GM23338 (cell line): Measurements from ENCODE around the gene CRY1. TPM values are rescaled to one million over a fixed set of nuclear protein-coding genes. Genes with fewer than 3 reads are reported as not detected.

ENCODE experiments used
- CREB1 ChIP-seq: fragments of 250-450 bp; sonication (Bioruptor Pico); IDR thresholded peaks from 2 replicates; pipeline ENCODE4 v1.5.0; 2020; ENCODE audit warnings: low read depth, mild to moderate bottlenecking, moderate library complexity
- EZH2 ChIP-seq: fragments of 200-600 bp; sonication (generic); IDR thresholded peaks from one replicate; pipeline ENCODE4 v1.8.0; 2017; ENCODE audit warnings: antibody characterized with exemption, mild to moderate bottlenecking, low read depth; ENCODE audit not compliant: unreplicated experiment
- EZH2phosphoT487 ChIP-seq: fragments of 200-600 bp; sonication (generic); IDR thresholded peaks from one replicate; pipeline ENCODE4 v1.8.1; 2018; ENCODE audit warnings: antibody characterized with exemption; ENCODE audit not compliant: unreplicated experiment
- JUNB ChIP-seq: IDR thresholded peaks from one replicate; pipeline ENCODE4 v1.6.1; 2016; ENCODE audit warnings: antibody characterized with exemption; ENCODE audit not compliant: unreplicated experiment
- NANOG ChIP-seq: IDR thresholded peaks from 2 replicates; pipeline ENCODE4 v1.6.1; 2016; ENCODE audit warnings: antibody characterized with exemption, borderline replicate concordance
- POLR2AphosphoS5 ChIP-seq: IDR thresholded peaks from 2 replicates; pipeline ENCODE4 v1.6.1; 2016; ENCODE audit warnings: antibody characterized with exemption, low read depth
- STAT1 ChIP-seq: IDR thresholded peaks from one replicate; pipeline ENCODE4 v1.6.1; 2016; ENCODE audit warnings: antibody characterized with exemption; ENCODE audit not compliant: unreplicated experiment
- ZNF114 ChIP-seq: fragments of 250-450 bp; sonication (Bioruptor Pico); IDR thresholded peaks from 2 replicates; pipeline ENCODE4 v1.5.0; 2020; ENCODE audit warnings: mild to moderate bottlenecking, moderate library complexity
- polyA plus RNA-seq: library from polyadenylated mRNA; unstranded; fragments of >200 nt; fragmentation: Nextera tagmentation; extraction: Ambion mirVana; gene quantifications from 2 replicates; pipeline ENCODE4 v1.2.1, GENCODE V29; 2016
- total RNA-seq: library from RNA; depleted of rRNA; stranded (reverse); fragments of >200 nt; shearing (Covaris generic); gene quantifications from 2 replicates; pipeline ENCODE4 v1.2.3, GENCODE V29; 2014
- TF ChIP-seq, protein P1 (sequence below): fragments of 250-450 bp; sonication (Bioruptor Pico); IDR thresholded peaks from 2 replicates; pipeline ENCODE4 v1.5.0; 2020; ENCODE audit warnings: mild to moderate bottlenecking, moderate library complexity
- TF ChIP-seq, protein P2 (sequence below): IDR thresholded peaks from 2 replicates; pipeline ENCODE4 v1.6.1; 2016; ENCODE audit warnings: antibody characterized with exemption
- TF ChIP-seq, protein P3 (sequence below), 2 experiments: fragments of 200-600 bp in 1 of 2; sonication (generic) in 1 of 2; conservative IDR thresholded peaks; 2 replicates each; pipeline versions ENCODE4 v1.5.1 to v1.6.1; 2016 to 2017; ENCODE audit warnings: antibody characterized with exemption in 2 of 2, low read depth in 2 of 2, mild to moderate bottlenecking in 2 of 2, moderate library complexity in 1 of 2

The CRY1 gene
- total and polyA plus RNA-seq, 2 experiments from 2014 or later, result 27.7 to 28.2 TPM

DNA sequence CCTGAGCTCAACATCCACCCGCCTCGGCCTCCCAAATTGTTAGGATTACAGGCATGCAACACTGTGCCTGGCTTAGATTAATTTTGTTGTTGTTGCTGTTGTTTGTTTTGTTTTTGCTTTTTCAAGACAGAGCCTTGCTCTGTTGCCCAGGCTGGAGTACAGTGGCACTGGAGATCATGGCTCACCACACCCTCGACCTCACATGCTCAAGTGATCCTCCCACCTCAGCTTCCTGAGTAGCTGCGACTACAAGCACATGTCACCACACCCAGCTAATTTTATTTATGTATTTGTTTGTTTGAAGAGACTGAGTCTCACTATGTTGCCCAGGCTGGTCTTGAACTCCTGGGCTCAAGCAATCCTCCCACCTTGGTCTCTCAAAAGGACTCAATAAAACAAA is 26.7 kb downstream of the CRY1 start (continued):
- TF ChIP-seq, protein P1, sequence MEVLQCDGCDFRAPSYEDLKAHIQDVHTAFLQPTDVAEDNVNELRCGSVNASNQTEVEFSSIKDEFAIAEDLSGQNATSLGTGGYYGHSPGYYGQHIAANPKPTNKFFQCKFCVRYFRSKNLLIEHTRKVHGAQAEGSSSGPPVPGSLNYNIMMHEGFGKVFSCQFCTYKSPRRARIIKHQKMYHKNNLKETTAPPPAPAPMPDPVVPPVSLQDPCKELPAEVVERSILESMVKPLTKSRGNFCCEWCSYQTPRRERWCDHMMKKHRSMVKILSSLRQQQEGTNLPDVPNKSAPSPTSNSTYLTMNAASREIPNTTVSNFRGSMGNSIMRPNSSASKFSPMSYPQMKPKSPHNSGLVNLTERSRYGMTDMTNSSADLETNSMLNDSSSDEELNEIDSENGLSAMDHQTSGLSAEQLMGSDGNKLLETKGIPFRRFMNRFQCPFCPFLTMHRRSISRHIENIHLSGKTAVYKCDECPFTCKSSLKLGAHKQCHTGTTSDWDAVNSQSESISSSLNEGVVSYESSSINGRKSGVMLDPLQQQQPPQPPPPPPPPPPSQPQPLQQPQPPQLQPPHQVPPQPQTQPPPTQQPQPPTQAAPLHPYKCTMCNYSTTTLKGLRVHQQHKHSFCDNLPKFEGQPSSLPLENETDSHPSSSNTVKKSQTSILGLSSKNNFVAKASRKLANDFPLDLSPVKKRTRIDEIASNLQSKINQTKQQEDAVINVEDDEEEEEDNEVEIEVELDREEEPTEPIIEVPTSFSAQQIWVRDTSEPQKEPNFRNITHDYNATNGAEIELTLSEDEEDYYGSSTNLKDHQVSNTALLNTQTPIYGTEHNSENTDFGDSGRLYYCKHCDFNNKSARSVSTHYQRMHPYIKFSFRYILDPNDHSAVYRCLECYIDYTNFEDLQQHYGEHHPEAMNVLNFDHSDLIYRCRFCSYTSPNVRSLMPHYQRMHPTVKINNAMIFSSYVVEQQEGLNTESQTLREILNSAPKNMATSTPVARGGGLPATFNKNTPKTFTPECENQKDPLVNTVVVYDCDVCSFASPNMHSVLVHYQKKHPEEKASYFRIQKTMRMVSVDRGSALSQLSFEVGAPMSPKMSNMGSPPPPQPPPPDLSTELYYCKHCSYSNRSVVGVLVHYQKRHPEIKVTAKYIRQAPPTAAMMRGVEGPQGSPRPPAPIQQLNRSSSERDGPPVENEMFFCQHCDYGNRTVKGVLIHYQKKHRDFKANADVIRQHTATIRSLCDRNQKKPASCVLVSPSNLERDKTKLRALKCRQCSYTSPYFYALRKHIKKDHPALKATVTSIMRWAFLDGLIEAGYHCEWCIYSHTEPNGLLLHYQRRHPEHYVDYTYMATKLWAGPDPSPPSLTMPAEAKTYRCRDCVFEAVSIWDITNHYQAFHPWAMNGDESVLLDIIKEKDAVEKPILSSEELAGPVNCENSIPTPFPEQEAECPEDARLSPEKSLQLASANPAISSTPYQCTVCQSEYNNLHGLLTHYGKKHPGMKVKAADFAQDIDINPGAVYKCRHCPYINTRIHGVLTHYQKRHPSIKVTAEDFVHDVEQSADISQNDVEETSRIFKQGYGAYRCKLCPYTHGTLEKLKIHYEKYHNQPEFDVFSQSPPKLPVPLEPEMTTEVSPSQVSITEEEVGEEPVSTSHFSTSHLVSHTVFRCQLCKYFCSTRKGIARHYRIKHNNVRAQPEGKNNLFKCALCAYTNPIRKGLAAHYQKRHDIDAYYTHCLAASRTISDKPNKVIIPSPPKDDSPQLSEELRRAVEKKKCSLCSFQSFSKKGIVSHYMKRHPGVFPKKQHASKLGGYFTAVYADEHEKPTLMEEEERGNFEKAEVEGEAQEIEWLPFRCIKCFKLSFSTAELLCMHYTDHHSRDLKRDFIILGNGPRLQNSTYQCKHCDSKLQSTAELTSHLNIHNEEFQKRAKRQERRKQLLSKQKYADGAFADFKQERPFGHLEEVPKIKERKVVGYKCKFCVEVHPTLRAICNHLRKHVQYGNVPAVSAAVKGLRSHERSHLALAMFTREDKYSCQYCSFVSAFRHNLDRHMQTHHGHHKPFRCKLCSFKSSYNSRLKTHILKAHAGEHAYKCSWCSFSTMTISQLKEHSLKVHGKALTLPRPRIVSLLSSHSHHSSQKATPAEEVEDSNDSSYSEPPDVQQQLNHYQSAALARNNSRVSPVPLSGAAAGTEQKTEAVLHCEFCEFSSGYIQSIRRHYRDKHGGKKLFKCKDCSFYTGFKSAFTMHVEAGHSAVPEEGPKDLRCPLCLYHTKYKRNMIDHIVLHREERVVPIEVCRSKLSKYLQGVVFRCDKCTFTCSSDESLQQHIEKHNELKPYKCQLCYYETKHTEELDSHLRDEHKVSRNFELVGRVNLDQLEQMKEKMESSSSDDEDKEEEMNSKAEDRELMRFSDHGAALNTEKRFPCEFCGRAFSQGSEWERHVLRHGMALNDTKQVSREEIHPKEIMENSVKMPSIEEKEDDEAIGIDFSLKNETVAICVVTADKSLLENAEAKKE (CRISPR knock-in tag), result no peak
- TF ChIP-seq, protein P2, sequence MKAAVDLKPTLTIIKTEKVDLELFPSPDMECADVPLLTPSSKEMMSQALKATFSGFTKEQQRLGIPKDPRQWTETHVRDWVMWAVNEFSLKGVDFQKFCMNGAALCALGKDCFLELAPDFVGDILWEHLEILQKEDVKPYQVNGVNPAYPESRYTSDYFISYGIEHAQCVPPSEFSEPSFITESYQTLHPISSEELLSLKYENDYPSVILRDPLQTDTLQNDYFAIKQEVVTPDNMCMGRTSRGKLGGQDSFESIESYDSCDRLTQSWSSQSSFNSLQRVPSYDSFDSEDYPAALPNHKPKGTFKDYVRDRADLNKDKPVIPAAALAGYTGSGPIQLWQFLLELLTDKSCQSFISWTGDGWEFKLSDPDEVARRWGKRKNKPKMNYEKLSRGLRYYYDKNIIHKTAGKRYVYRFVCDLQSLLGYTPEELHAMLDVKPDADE, result no peak
- TF ChIP-seq JUNB, result no peak
- no peak for TF ChIP-seq EZH2phosphoT487
- TF ChIP-seq, protein P3, sequence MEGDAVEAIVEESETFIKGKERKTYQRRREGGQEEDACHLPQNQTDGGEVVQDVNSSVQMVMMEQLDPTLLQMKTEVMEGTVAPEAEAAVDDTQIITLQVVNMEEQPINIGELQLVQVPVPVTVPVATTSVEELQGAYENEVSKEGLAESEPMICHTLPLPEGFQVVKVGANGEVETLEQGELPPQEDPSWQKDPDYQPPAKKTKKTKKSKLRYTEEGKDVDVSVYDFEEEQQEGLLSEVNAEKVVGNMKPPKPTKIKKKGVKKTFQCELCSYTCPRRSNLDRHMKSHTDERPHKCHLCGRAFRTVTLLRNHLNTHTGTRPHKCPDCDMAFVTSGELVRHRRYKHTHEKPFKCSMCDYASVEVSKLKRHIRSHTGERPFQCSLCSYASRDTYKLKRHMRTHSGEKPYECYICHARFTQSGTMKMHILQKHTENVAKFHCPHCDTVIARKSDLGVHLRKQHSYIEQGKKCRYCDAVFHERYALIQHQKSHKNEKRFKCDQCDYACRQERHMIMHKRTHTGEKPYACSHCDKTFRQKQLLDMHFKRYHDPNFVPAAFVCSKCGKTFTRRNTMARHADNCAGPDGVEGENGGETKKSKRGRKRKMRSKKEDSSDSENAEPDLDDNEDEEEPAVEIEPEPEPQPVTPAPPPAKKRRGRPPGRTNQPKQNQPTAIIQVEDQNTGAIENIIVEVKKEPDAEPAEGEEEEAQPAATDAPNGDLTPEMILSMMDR (conservative IDR thresholded peaks at IDR 0.05; ENCODE audit: low read depth in 2 of 2), result no peak
- no peak for TF ChIP-seq EZH2
- TF ChIP-seq CREB1 (CRISPR knock-in tag), result no peak
- no peak for TF ChIP-seq STAT1
- no peak for TF ChIP-seq ZNF114 (CRISPR knock-in tag)
- TF ChIP-seq POLR2AphosphoS5, result no peak
- TF ChIP-seq NANOG, result no peak
